Activated CD4-positive, alpha-beta T cell treated with anti-CD3 and anti-CD28 coated beads, Interleukin-2, amount 50 U/mL, for 16 hours (primary cell): Measurements from ENCODE around the gene KLK5.
"Not testable (repeated sequence)": the region's sequence is repeated elsewhere in the genome, so short reads cannot be mapped to it uniquely, and the experiment has no call there.

Experiments used
- DNase-seq: peaks from one replicate; pipeline ENCODE4 v3.0.0-alpha.2; 2020

Gene KLK5, protein sequence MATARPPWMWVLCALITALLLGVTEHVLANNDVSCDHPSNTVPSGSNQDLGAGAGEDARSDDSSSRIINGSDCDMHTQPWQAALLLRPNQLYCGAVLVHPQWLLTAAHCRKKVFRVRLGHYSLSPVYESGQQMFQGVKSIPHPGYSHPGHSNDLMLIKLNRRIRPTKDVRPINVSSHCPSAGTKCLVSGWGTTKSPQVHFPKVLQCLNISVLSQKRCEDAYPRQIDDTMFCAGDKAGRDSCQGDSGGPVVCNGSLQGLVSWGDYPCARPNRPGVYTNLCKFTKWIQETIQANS

DNA sequence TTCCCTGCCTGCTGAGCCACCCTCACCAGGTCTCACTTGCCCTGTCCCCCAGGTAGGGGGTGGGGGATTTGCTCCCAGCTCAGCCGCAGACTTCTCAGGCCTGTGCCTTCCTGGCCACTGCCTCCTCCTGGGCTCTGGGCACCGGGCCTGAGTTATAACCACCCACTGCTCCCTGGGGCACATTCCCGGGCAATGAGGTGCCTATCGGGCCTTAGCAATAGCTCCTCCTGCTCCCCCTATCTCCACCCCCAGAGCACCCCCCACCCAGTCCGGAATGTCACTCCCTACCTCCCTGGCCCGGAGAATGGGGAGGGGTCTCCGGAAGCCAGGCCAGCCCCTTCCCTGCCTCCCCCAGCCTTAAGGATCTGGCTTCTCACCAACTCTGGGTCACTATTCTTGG is at the start of gene KLK5:
TSS of gene KLK5 (minus strand) at position 129 of the 400 bp plus-strand sequence. CDS start 381 bp downstream, outside the sequence.
- no peak for DNase-seq

- DNase-seq, result no peak
Measured at GRCh38 chr19:51002089-51002532, 49.3 kb upstream of the KLK5 start.

DNA sequence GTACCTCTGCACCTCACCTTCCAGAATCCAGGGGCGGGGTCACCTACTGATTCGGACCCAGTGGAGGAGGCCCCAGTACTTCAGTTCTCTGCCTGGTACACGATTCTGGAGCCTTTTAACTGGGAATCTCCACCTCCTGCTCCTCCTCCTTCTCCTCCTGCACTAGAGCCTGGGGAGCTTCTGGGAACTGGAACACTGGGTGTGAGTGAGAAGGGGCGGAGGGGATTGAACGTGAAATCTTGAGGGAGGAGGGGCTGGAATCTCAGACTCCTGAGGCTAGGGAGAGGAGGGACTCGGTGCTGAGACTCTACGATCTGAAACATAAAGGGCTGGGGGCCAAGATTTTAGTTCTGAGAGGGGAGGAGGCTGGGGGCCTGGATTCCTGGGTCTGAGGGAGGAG is 48.7 kb upstream of the KLK5 start, which contains the start of gene KLK8:
TSS of gene KLK8 (minus strand) at position 90 of the 400 bp plus-strand sequence. CDS start 437 bp downstream, outside the sequence.
- no peak for DNase-seq

DNA sequence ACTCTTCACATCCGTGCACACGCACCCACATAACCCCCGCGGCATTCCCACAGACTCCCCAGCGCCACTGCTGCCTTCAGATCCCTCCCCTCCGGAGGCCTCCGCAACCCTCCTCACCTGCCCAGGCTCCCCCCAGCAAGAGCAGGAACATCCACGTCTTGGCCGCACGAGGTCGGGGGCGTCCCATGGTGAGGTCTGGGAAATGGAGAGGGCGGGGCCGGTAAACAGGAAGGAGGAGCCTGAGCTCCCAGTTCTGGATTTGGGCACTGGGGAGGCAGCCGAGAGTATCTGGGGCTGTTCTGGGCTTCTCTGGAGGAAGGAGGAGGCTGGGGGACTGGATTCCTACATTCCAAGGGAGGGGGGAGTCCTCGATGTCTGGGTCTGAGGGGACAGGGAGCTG is 48.1 kb upstream of the KLK5 start:
- DNase-seq, result no peak

GRCh38 chr19:51000426-51000825 is 47.6 kb upstream of the KLK5 start:
- DNase-seq, result no peak

DNA sequence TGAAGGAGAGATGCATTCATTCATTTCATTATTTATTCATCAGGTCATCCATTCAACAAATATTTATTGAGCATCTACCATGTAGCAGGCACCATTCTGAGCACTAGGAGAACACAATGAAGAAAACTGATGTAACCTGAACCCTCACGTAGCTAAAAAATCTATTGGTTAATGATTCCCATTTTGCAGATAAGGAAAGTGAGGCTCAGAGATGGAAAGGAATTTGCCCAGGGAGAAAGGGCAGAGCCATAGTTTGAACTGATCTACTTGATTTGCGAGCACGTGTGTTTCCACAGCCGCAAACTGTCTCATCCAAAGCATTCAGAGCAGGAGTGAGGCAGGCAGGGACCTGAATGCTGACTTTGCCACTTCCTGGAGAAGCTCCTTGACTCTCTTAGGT is 45.8 kb upstream of the KLK5 start:
- no peak for DNase-seq

- no peak for DNase-seq
Measured at GRCh38 chr19:50998061-50998460, 45.2 kb upstream of the KLK5 start.

- DNase-seq, result no peak
Measured at GRCh38 chr19:50994129-50994528, 41.3 kb upstream of the KLK5 start.

DNA sequence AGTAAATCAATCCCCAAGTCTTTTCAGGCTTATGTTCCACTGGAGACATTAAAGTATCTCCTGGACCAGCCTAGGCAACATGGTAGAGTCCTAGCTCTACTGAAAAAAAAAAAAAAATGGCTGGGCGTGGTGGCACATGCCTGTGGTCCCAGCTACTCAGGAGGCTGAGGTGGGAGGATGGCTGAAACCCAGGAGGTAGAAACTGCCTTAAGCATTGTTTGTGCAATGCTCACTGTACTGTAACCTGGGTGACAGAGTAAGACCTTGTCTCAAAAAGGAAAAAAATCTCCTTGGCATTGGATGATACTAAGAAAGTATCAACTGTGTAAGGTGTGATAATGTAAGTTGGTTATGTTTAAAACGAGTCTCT is 39.8 kb upstream of the KLK5 start:
- no peak for DNase-seq

DNA sequence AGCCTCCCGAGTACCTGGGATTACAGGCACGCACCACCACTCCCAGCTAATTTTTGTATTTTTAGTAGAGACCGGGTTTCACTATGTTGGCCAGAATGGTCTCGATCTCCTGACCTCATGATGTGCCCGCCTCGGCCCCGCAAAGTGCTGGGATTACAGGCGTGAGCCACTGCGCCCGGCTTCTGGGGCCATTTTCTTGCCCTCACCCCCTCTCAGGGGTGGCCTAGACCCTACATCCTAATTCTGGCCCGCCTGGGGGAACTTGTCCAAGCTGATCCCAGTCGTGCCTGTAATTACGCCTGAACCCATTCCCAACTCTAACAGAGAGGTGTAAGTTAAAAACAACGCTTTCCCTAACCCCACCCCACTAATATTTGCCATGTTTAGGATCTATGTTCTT is 31.6 kb upstream of the KLK5 start:
- not testable (repeated sequence) for DNase-seq

DNA sequence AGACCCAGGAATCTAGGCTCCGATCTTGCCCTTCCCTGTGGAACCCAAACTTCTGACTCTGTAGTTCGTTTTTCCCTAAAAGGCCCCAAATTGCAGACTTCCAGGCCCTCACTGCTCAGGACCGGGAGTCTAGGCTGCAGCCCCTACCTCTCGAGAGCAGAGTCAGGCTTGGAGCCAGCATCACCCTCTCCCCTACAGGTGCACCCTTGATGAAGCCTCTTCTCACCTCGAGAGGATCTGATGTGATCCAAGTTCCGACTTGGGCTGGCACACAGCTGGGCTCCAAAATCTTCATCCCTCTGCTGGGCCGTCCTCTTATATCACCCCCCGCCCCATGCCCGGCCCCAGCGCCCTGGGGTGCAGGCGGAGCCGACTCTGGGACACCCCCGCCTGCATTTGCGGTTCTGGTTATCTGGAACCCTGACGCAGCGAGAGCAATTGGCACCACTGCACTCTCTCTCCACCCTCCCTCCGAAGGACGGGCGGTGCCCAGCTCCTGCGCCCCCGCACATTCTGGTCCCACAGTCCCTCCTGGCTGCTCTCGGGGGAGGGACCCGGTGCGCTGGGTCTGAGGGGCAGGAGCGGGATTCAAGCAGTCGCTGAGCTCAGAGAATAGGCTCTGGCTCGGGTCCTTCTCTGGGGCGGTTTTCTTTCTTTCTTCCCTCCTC is 30.9 kb upstream of the KLK5 start, which contains the start of gene KLK7:
TSS of gene KLK7 (minus strand) at position 293 of the 668 bp plus-strand sequence. CDS start 1,518 bp downstream, outside the sequence.
- no peak for DNase-seq

DNA sequence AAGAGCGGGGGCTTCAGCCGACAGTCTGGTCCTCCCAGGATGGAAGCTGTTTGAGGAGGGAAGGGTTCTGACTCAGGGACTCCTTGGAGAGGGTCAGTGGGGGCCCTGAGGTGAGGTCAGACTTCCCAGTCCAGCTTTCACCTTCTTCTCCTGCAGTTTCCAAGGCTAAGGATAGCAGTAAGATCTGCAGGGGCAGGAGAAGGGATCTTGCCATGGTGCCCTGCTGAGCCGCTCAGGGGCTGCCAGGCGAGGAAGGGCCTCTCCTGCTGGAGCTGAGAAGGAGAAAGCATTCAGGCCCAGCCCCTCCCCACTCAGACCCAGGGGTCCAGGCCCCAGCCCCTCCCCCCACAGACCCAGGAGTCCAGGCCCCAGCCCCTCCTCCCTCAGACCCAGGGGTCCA is 29.3 kb upstream of the KLK5 start:
- no peak for DNase-seq

- no peak for DNase-seq
Measured at GRCh38 chr19:50981587-50982146, 28.8 kb upstream of the KLK5 start.

DNA sequence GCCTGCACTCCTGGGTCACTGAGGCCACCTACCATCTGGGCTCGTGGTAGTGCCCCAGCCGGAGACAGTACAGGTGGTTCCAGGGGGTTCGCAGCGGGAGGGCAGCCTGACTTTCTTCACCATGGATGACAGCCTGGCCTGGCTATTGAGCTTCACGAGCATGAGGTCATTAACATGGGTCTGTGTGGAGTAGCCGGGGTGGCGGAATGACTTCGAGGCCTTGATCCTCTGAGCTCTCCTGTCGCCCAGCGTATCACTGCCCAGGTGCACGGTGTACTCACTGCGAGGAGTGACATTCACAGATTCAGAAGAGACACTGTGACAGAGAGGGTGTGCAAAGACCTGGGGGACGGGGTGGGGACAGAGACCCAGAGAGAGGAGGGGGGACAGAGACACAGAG is 27.4 kb upstream of the KLK5 start:
- no peak for DNase-seq

GRCh38 chr19:50979758-50980157 is 26.9 kb upstream of the KLK5 start:
- DNase-seq, result no peak

DNA sequence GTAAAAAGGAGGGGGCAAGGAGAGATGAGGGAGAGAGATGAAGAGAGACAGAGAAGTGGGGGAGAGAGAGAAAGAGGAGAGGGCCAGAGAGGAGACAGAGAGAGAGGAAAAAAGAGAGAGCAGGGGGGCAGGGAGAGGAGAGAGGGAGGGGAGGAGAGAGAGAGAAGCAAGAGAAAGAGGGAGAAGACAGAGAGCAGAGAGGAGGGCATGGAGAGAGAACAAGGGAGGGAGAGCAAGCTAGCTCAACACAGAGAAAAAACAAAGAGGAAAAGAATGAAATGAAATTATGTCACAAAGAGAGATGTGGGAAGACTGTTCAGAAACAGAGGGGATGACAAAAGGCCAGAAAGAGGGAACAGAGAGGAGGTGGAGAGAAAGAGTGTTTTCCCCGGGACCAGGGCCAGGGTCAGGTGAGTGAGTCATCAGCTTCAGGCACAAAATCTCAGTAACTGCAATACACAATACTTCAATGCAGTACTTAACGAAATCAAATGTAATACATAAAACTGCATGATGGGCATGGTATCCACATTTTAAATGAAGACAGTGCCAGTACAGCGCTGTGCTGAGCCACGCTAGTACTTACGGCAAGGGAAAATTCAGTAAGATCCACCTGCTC is 26.0 kb upstream of the KLK5 start:
- no peak for DNase-seq

- DNase-seq, result no peak
Measured at GRCh38 chr19:50977626-50978025, 24.8 kb upstream of the KLK5 start.

DNA sequence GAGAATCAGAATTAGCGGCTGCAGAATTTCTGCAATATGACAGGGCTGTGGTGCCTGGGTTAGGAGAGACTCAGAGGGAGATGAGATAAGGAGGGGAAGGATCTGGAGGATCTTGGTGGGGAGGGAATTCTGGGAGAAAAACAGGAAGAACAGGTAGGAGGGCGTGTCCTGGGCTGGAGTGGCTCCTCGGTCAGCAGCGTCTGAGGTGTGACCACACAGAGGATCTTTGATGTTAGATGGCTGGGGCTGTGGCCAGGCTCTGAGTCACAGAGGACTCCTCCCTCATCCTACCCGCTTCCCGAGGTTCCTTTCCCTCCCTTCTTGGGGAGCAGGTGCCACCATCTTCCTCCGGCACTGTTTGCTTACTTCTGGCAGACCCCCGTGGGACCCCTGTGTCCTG is 22.9 kb upstream of the KLK5 start:
- DNase-seq, result no peak

GRCh38 chr19:50974702-50975556 is 22.1 kb upstream of the KLK5 start:
- no peak for DNase-seq

GRCh38 chr19:50972795-50973376 is 20.0 kb upstream of the KLK5 start:
- no peak for DNase-seq

DNA sequence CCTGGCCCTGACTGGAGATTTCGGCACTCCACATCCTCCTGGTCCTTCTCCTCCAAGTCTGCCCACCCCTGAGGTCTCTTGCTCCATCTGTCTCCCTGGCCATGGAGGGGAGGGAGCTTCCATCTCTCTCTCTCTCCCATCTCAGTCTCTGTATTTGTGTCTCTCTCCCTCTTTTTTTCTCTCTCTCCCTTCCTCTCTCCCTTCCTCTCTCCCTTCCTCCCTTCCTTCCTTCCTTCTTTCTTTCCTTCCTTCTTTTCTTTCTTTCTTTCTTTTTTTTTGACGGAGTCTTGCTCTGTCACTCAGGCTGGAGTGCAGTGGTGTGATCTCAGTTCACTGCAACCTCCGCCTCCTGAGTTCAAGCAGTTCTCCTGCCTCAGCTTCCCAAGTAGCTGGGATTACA is 17.0 kb upstream of the KLK5 start:
- DNase-seq, result not testable (repeated sequence)

DNA sequence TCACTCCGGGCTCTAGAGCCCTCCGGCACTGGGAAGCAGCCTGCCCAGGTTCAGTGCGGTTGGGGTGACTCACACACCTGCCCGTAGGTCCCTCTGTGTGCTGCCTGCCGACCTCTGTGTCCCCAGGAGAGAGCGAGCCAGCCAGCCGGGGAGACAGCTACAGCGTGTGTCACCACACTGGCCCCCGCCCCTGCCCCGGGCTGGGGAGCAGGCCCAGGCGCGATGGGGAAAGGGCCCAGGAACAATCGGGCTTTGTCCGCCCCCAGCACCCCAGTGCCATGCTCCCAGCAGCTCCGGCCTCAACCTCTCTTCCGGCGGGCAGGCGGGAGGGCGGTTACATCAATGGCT is 16.5 kb upstream of the KLK5 start, which contains the start of gene KLK6:
TSS of gene KLK6 (minus strand) at position 179 of the 348 bp plus-strand sequence. CDS start 1,487 bp downstream, outside the sequence.
- DNase-seq, result no peak
